BJ (cell line): Measurements from ENCODE around the gene PRTG. TPM values are rescaled to one million over a fixed set of nuclear protein-coding genes. Genes with fewer than 3 reads are reported as not detected.
A peak's percentile ranks its signal among the peaks of the same experiment; 100 is the strongest.

Source experiments
- CTCF ChIA-PET: fragments of 350-600 bp; formaldehyde crosslinking; extraction: SDS; loops from one replicate; lab custom pipeline; 2021; ENCODE audit warnings: antibody characterized with exemption, inconsistent platforms; lab: Yijun Ruan, JAX
- POLR2A ChIA-PET: fragments of 300-600 bp; sonication (Branson Sonifier 250); formaldehyde crosslinking; extraction: SDS; loops from one replicate; lab custom pipeline; 2021; ENCODE audit warnings: antibody characterized with exemption; lab: Charles Lee
- DNase-seq: peaks from one replicate; pipeline ENCODE4 v3.0.0-alpha.2; 2011; ENCODE audit warnings: low read depth
- H3K27me3 ChIP-seq: 2 replicates; pipeline ENCODE4 v1.6.0; 2011; ENCODE audit warnings: low read length; ENCODE audit not compliant: control insufficient read depth, insufficient read depth
- H3K36me3 ChIP-seq: 2 replicates; pipeline ENCODE4 v1.5.1; 2011; ENCODE audit warnings: low read length; ENCODE audit not compliant: control insufficient read depth, insufficient read depth
- H3K4me3 ChIP-seq: 2 replicates; pipeline ENCODE4 v1.5.1; 2011; ENCODE audit warnings: low read depth, mild to moderate bottlenecking, control low read depth, low read length
- polyA plus RNA-seq: library from polyadenylated mRNA; depleted of rRNA; stranded (reverse); fragments of >200 nt; gene quantifications from 2 replicates; pipeline ENCODE4 v1.2.3, GENCODE V29; 2011
- TF ChIP-seq, protein P1 (sequence below): IDR thresholded peaks from 2 replicates; pipeline ENCODE4 v1.5.1; 2011; ENCODE audit warnings: low read depth, mild to moderate bottlenecking, control low read depth, inconsistent platforms, low read length, moderate library complexity; ENCODE audit not compliant: insufficient read depth

The PRTG gene
- polyA plus RNA-seq, 1 experiment: 0.94 TPM

DNA sequence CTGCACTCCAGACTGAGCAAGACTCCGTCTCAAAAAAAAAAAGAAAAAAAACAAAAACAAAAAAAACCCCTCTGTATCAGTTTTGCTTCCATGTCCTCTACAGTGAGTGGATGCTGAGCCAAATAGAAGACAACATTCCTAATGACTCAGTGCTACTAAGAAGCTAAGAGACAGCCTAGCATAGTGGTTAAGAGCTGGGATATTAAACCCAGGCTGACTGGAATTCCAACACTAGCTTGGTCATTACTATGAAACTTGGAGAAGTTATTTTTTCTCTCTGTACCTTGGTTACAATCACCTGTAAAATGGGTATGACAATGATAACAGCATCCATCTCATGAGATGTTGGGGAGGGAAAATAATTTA lies 93.9 kb downstream of the PRTG start:
- ChIA-PET CTCF (interaction anchor here (0.7 to 6.7 kb wide), 23 partner anchors 8 to 407 kb away, joined by 3 to 77 read pairs (median 4); no protein-coding TSS in a partner anchor), POLR2A (interaction anchor here (0.5 kb wide), 1 partner anchor 194 kb away, joined by 3 read pairs; no protein-coding TSS in a partner anchor)
- DNase-seq: peak; percentile 25
- TF ChIP-seq, protein P1, sequence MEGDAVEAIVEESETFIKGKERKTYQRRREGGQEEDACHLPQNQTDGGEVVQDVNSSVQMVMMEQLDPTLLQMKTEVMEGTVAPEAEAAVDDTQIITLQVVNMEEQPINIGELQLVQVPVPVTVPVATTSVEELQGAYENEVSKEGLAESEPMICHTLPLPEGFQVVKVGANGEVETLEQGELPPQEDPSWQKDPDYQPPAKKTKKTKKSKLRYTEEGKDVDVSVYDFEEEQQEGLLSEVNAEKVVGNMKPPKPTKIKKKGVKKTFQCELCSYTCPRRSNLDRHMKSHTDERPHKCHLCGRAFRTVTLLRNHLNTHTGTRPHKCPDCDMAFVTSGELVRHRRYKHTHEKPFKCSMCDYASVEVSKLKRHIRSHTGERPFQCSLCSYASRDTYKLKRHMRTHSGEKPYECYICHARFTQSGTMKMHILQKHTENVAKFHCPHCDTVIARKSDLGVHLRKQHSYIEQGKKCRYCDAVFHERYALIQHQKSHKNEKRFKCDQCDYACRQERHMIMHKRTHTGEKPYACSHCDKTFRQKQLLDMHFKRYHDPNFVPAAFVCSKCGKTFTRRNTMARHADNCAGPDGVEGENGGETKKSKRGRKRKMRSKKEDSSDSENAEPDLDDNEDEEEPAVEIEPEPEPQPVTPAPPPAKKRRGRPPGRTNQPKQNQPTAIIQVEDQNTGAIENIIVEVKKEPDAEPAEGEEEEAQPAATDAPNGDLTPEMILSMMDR: no peak
- Histone ChIP-seq H3K36me3 (no peaks in the 10 kb centered on the region), H3K4me3 (no peak overlapping the region), H3K27me3 (no peaks in the 10 kb centered on the region)

DNA sequence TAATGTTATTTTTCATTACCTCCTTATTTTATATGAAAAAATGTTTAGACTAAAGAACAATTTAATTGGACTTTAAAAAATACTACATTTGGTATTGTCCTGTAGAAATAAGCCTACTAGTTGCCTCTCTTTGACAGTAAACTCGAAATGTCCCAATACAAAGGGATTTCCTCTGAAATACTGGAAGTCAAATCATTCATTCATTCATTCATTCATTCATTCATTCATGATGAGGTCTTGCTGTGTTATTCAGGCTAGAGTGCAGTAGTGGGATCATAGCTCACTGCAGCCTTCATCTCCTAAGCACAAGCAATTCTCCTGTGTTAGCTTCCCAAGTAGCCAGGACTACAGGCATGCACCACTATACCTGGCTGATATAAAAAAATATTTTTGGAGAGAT lies 104.2 kb downstream of the PRTG start:
- Histone ChIP-seq H3K27me3 (no peaks in the 10 kb centered on the region), H3K4me3 (no peak overlapping the region), H3K36me3 (no peaks in the 10 kb centered on the region)
- TF ChIP-seq, protein P1: no peak
- no peak for DNase-seq
- ChIA-PET POLR2A (no interaction called here), CTCF (interaction anchor here (0.8 to 3.4 kb wide), 4 partner anchors 10 to 124 kb away, joined by 3 to 23 read pairs (median 8); no protein-coding TSS in a partner anchor)

DNA sequence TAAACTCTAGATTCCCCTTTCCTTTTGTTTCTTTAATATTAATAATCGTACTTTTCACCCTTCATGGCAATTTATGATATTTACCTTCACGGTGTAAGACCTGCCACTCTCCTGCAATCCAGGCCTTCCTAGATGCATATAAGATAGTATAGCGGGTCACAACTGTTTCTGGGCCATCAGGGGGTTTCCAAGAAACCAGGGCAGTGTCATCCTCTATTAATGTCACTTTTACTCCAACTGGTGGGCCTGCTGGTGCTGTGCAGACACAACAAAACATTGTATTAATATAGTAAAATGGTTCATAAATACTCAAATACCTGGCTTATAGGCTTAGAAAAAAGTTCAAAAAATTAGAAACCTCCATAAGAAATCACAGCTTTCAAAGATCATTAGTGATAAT lies 105.9 kb downstream of the PRTG start:
- ChIA-PET POLR2A (no interaction called here), CTCF (interaction anchor here (1.2 to 3.4 kb wide), 3 partner anchors 111 to 123 kb away, joined by 6 to 23 read pairs (median 12); no protein-coding TSS in a partner anchor)
- no peak overlapping the region for H3K4me3 ChIP-seq
- TF ChIP-seq, protein P1: no peak
- DNase-seq: no peak
- no peaks in the 10 kb centered on the region for H3K36me3 ChIP-seq
- no peaks in the 10 kb centered on the region for H3K27me3 ChIP-seq

DNA sequence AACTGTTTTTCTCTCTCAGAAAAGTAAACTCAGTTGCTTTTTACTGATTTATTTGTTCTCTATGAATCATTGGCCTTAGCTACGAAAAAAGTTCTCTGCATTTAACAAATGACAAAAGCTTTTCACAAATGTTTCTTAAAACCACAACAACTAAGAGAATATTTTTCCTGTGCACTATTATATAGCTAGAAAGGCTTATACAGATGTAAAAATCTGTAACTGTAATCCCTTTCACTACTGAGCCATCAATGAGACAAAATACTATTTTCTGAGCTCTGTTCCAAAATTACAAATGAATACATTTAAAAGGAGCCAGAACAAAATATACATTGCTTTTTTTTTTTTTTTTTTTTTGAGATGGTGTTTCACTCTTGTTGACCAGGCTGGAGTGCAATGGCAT lies 109.2 kb downstream of the PRTG start:
- Histone ChIP-seq H3K36me3 (no peaks in the 10 kb centered on the region), H3K27me3 (no peaks in the 10 kb centered on the region), H3K4me3 (no peak overlapping the region)
- DNase-seq: no peak
- ChIA-PET POLR2A (interaction anchor here (0.6 kb wide), 1 partner anchor 12 kb away, joined by 3 read pairs; no protein-coding TSS in a partner anchor), CTCF (interaction anchor here (0.6 to 2.2 kb wide), 4 partner anchors 8 to 107 kb away, joined by 3 to 10 read pairs (median 4); no protein-coding TSS in a partner anchor)
- TF ChIP-seq, protein P1: no peak

DNA sequence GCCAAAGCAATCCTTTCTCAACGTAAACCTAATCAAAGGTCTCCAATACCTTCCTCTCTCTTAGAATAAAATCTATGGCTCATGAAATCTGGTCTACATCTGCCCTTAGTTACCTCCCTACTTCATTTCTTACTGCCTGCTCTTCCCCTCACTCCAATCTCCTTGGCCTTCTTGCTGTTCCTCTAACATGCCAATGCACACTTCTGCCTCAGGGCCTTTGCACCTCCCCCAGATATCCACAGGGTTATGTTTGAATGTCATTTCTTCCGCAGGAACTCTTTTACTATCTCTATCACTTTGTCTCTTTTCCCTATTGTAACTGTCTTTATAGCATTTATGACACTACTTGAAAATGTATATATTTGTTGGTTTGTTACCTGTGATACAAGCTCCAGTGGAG lies 110.5 kb downstream of the PRTG start:
- H3K36me3 ChIP-seq: no peaks in the 10 kb centered on the region
- DNase-seq: no peak
- ChIA-PET CTCF (interaction anchor here (1.0 to 2.0 kb wide), 2 partner anchors 9 to 22 kb away, joined by 3 to 6 read pairs; no protein-coding TSS in a partner anchor), POLR2A (no interaction called here)
- TF ChIP-seq, protein P1: no peak
- H3K4me3 ChIP-seq: no peak overlapping the region
- no peaks in the 10 kb centered on the region for H3K27me3 ChIP-seq
